Measurements from ENCODE around the gene IKBKG.
A peak's percentile ranks its signal among the peaks of the same experiment; 100 is the strongest.
"Not testable (repeated sequence)": the region's sequence is repeated elsewhere in the genome, so short reads cannot be mapped to it uniquely, and the experiment has no call there.

IKBKG gene

GRCh38 chrX:154534526-154535322 lies 12.7 kb upstream of the IKBKG start:
- ChIA-PET POLR2A (interaction anchor here (0.6 kb wide), 1 partner anchor 44 kb away, joined by 3 read pairs; the partner anchor contains the start of gene SLC10A3), CTCF (interaction anchor here (0.6 to 7.8 kb wide), 13 partner anchors 8 to 588 kb away, joined by 3 to 61 read pairs (median 4); partner anchors contain the start of genes FLNA and RPL10)
- DNase-seq (ENCODE audit: extremely low spot score), result peak; percentile 90
- TF ChIP-seq, protein P1, sequence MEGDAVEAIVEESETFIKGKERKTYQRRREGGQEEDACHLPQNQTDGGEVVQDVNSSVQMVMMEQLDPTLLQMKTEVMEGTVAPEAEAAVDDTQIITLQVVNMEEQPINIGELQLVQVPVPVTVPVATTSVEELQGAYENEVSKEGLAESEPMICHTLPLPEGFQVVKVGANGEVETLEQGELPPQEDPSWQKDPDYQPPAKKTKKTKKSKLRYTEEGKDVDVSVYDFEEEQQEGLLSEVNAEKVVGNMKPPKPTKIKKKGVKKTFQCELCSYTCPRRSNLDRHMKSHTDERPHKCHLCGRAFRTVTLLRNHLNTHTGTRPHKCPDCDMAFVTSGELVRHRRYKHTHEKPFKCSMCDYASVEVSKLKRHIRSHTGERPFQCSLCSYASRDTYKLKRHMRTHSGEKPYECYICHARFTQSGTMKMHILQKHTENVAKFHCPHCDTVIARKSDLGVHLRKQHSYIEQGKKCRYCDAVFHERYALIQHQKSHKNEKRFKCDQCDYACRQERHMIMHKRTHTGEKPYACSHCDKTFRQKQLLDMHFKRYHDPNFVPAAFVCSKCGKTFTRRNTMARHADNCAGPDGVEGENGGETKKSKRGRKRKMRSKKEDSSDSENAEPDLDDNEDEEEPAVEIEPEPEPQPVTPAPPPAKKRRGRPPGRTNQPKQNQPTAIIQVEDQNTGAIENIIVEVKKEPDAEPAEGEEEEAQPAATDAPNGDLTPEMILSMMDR (IDR thresholded peaks at IDR 0.05; ENCODE audit: control extremely low read depth, extremely low read depth, low read depth, missing control alignments), result peak; percentile 98

GRCh38 chrX:154535892-154536291 lies 11.5 kb upstream of the IKBKG start:
- ChIA-PET CTCF (interaction anchor here (0.6 to 7.8 kb wide), 5 partner anchors 9 to 428 kb away, joined by 3 to 61 read pairs (median 4); partner anchors contain the start of gene FLNA), POLR2A (no interaction called here)

DNA sequence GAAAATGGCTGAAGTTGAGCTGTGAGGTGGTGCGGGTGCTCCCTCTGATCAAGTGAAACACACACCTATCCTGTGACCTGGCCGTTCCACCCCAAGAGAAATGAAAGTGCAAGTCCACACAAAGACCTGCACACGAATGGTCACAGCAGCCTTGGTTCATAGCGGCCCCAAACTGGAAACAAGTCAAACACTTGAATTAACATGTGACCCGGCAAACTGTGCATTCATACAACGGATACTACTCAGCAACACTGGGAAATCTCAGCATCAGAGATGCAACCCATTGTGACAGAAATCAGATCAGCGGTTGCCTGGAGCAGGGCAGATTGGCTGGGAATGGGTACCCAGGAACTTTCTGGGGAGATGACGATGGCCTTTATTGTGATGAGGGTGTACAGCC lies 8.3 kb upstream of the IKBKG start:
- CTCF ChIA-PET, result no interaction called here
- TF ChIP-seq, protein P1 (IDR thresholded peaks at IDR 0.05; ENCODE audit: control extremely low read depth, extremely low read depth, low read depth, missing control alignments), result no peak
- POLR2A ChIA-PET, result no interaction called here
- no peak for DNase-seq (ENCODE audit: extremely low spot score)

More at GRCh38 chrX:154535892-154536291, 11.5 kb upstream of the IKBKG start:
- DNase-seq (ENCODE audit: extremely low spot score), result no peak
- TF ChIP-seq, protein P1 (IDR thresholded peaks at IDR 0.05; ENCODE audit: control extremely low read depth, extremely low read depth, low read depth, missing control alignments), result no peak

- CTCF ChIA-PET, result interaction anchor here (1.7 kb wide), 1 partner anchor 167 kb away, joined by 5 read pairs; no protein-coding TSS in a partner anchor
- POLR2A ChIA-PET; DNase-seq (ENCODE audit: extremely low spot score): not testable (repeated sequence)
These were observed 7.1 kb upstream of the IKBKG start for GRCh38 chrX:154540365-154540764.

DNA sequence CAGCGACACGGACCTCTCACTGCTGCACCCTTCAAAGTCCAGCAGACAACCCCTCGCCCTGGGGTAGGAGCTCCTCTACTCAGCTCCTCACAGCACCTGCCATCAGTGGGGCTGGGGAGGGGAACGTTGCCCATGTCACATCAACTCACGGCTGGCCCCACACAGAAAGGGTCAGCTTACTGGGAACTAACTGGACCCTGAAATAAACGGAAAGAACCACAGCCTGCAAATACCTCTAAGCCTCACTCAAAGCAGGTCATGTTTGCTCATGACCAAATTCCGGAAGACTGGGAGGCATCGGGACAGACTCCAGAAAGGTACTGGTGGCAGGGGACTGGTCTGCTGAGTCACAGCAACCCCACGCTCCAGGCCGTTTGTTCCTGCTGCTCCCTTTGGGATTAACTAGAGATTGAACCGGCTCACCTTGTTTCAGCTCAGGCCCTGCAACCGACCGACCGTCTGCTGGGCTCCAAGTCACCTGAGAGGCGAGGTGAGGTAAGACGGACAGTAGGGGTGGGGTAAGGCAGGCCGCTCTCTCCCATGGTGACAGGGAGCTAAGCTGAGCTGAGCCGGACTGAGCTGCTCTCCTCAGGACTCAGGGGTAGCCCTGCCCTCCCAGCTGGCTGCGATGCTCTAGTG lies 6.4 kb upstream of the IKBKG start:
- TF ChIP-seq, protein P1 (IDR thresholded peaks at IDR 0.05; ENCODE audit: control extremely low read depth, extremely low read depth, low read depth, missing control alignments), result no peak

GRCh38 chrX:154541589-154541895 lies 5.9 kb upstream of the IKBKG start:
- TF ChIP-seq, protein P1 (IDR thresholded peaks at IDR 0.05; ENCODE audit: control extremely low read depth, extremely low read depth, low read depth, missing control alignments), result no peak
- ChIA-PET CTCF (interaction anchor here (1.6 to 1.7 kb wide), 2 partner anchors 168 to 405 kb away, joined by 3 to 5 read pairs; no protein-coding TSS in a partner anchor), POLR2A (interaction anchor here (1.7 kb wide), 1 partner anchor 170 kb away, joined by 4 read pairs; no protein-coding TSS in a partner anchor)
- DNase-seq (ENCODE audit: extremely low spot score), result no peak

More for the DNA sequence above, 6.4 kb upstream of the IKBKG start:
- ChIA-PET CTCF (interaction anchor here (1.6 to 1.7 kb wide), 2 partner anchors 168 to 404 kb away, joined by 3 to 5 read pairs; no protein-coding TSS in a partner anchor), POLR2A (no interaction called here)
- DNase-seq (ENCODE audit: extremely low spot score), result no peak
